ENCODE data around the gene TMEM181. TPM values are rescaled to one million over a fixed set of nuclear protein-coding genes. Genes with fewer than 3 reads are reported as not detected.
"Not testable (repeated sequence)": the region's sequence is repeated elsewhere in the genome, so short reads cannot be mapped to it uniquely, and the experiment has no call there.

TMEM181 gene
- total RNA-seq, 8 experiments from 2014 or later = 14.4 to 43.9 (median 25.9) TPM

DNA sequence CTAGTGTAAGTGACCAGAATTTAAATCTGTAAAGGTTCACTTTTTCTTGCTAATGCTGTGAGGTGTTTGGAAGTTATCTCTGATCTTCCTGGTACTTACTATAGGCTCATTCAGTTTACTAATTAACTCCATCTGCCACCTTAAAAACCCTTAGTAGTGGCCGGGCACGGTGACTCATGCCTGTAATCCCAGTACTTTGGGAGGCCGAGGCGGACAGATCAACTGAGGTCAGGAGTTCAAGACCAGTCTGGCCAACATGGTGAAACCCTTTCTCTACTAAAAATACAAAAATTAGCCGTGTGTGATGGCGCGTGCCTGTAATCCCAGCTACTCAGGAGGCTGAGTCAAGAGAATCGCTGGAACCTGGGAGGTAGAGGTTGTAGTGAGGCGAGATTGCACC is 97.1 kb downstream of the TMEM181 start:
- WGBS, 10 experiments = 24 to 100% (median 56%) methylated on average over 2 to 9 of the region's 9 CpGs; no CpG with 5 or more reads in 1 of the 10 experiments
- peak in 3 of 8 experiments; percentile 18 to 63 (median 62) for ATAC-seq (replicated peaks in 6 of 8)
- in situ Hi-C loops (cut with MboI; ENCODE audit: low pct_unique_long_range_greater_than_20kb in 2 of 9, low sequenced_read_pairs in 9 of 9, unreplicated experiment in 9 of 9) = not testable (repeated sequence)

DNA sequence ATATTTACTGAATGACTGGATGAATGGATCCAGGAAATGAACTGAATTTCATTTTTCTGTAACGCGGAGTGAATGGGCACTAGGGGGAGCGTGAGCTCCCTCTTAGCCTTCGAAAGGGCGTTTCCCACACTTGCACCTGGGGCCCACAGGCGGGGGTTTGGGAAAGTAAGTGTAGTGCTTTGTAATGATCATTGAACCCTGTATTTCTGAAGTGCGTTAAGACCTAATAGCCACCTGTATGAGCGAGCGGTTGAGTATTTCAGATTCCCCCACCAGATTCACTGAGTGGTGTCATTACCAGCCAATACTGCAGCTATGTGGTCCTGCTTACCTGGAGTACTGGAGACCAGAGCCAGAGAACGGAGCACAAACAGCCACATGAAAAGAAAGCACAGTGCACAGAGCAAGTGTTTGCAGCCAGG is 100.5 kb downstream of the TMEM181 start:
- no peak overlapping the region for H3K4me3 ChIP-seq
- in situ Hi-C loops (cut with MboI; ENCODE audit: low pct_unique_long_range_greater_than_20kb in 2 of 9, low sequenced_read_pairs in 9 of 9, unreplicated experiment in 9 of 9) = no loop called here
- no peak overlapping the region for H3K27ac ChIP-seq
- ATAC-seq (replicated peaks in 6 of 8) = peak in 3 of 8 experiments; percentile 18 to 76 (median 63)
- 27 to 80% (median 58%) methylated on average over 1 to 10 of the region's 10 CpGs; no CpG with 5 or more reads in 2 of the 10 experiments for WGBS, 10 experiments
- peaks cover 6 to 11% of the 10 kb centered on the region in 2 donors for H3K4me1 ChIP-seq (replicated peaks in 1 of 2)

More for the DNA sequence above, 97.1 kb downstream of the TMEM181 start:
- not testable (repeated sequence) for H3K27ac ChIP-seq; H3K4me1 ChIP-seq (replicated peaks in 1 of 2); H3K4me3 ChIP-seq

- WGBS, 10 experiments = 75 to 100% (median 96%) methylated on average over 1 to 2 of the region's 3 CpGs; no CpG with 5 or more reads in 2 of the 10 experiments
- in situ Hi-C loops (cut with MboI; ENCODE audit: low pct_unique_long_range_greater_than_20kb in 2 of 9, low sequenced_read_pairs in 9 of 9, unreplicated experiment in 9 of 9) = no loop called here
Observed at GRCh38 chr6:158661156-158661685, 101.3 kb downstream of the TMEM181 start.

DNA sequence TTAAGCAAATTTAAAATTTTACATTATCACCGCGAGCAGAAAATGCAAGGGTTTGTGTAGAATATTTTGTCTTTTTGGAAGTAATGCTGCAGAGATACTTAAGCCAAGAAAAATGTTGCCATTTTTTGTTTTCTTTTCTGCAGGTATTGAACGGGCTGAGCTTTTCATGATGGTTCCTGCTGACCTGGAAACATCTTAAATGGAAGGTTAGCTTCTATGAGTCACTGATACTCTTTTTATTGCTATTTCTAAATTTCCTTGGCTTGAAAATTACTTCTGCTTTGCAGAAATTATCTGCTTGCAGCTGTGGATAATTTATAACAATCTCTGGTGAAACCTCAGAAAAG is 102.7 kb downstream of the TMEM181 start:
- H3K4me1 ChIP-seq (replicated peaks in 1 of 2) = peaks cover 6 to 11% of the 10 kb centered on the region in 2 donors
- in situ Hi-C loops (cut with MboI; ENCODE audit: low pct_unique_long_range_greater_than_20kb in 2 of 9, low sequenced_read_pairs in 9 of 9, unreplicated experiment in 9 of 9) = no loop called here
- H3K4me3 ChIP-seq = no peak overlapping the region
- ATAC-seq (replicated peaks in 6 of 8) = no peak
- H3K27ac ChIP-seq = no peak overlapping the region
- 0 to 100% (median 80%) methylated on average over 1 to 3 of the region's 3 CpGs for WGBS, 10 experiments

More at GRCh38 chr6:158661156-158661685, 101.3 kb downstream of the TMEM181 start:
- no peak overlapping the region for H3K27ac ChIP-seq
- H3K4me1 ChIP-seq (replicated peaks in 1 of 2) = peaks cover 6 to 11% of the 10 kb centered on the region in 2 donors
- H3K4me3 ChIP-seq = no peak overlapping the region
- ATAC-seq (replicated peaks in 6 of 8) = no peak

- Histone ChIP-seq H3K4me1 (replicated peaks in 1 of 2) (peaks cover 6 to 11% of the 10 kb centered on the region in 2 donors), H3K4me3 (no peak overlapping the region), H3K27ac (no peak overlapping the region)
- peak in 1 of 8 experiments; percentile 32 for ATAC-seq (replicated peaks in 6 of 8)
- in situ Hi-C loops (cut with MboI; ENCODE audit: low pct_unique_long_range_greater_than_20kb in 2 of 9, low sequenced_read_pairs in 9 of 9, unreplicated experiment in 9 of 9) = no loop called here
- 21 to 92% (median 44%) methylated on average over 2 to 20 of the region's 27 CpGs; no CpG with 5 or more reads in 1 of the 10 experiments for WGBS, 10 experiments
Observed at GRCh38 chr6:158662954-158663624, 103.2 kb downstream of the TMEM181 start.

DNA sequence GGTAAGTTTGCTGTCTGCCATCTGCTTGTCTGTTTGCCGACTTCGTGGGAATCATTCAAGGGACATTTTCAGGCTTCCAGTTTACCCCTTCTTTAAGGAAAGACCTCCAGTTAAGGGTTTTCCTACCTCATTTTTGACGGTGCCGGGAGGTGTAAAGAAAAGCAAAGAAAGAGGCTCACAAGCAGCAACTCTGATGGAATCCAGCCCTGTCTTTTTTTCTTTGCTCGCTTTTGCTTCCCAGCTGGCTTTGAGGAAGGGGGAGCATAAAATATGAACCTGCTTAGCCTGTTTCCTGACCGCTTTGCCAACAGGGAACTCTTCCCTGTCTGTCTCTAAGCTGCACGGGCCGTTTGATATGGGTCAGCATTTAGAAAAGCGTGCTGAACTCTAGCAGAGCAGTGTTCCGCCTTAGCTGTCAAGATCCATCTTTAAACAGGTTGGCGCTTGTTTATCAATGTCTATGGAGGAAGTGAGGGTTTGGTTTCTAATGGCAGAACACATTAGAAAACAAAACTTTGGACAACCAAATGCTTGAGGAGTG is 103.8 kb downstream of the TMEM181 start:
- H3K27ac ChIP-seq = no peak overlapping the region
- 56 to 95% (median 75%) methylated on average over 3 to 11 of the region's 11 CpGs for WGBS, 10 experiments
- in situ Hi-C loops (cut with MboI; ENCODE audit: low pct_unique_long_range_greater_than_20kb in 2 of 9, low sequenced_read_pairs in 9 of 9, unreplicated experiment in 9 of 9) = no loop called here
- H3K4me1 ChIP-seq (replicated peaks in 1 of 2) = peaks cover 6 to 11% of the 10 kb centered on the region in 2 donors
- ATAC-seq (replicated peaks in 6 of 8) = no peak
- no peak overlapping the region for H3K4me3 ChIP-seq

GRCh38 chr6:158665332-158665731 is 105.4 kb downstream of the TMEM181 start:
- 80 to 100% (median 98%) methylated on average over 1 to 13 of the region's 18 CpGs; no CpG with 5 or more reads in 7 of the 10 experiments for WGBS, 10 experiments
- no peak for ATAC-seq (replicated peaks in 6 of 8)
- in situ Hi-C loops (cut with MboI; ENCODE audit: low pct_unique_long_range_greater_than_20kb in 2 of 9, low sequenced_read_pairs in 9 of 9, unreplicated experiment in 9 of 9) = no loop called here
- no peak overlapping the region for H3K27ac ChIP-seq
- H3K4me1 ChIP-seq (replicated peaks in 1 of 2) = peaks cover 6 to 11% of the 10 kb centered on the region in 2 donors
- no peak overlapping the region for H3K4me3 ChIP-seq

- no peak overlapping the region for H3K4me3 ChIP-seq
- no peak overlapping the region for H3K27ac ChIP-seq
- peaks cover 6 to 11% of the 10 kb centered on the region in 2 donors for H3K4me1 ChIP-seq (replicated peaks in 1 of 2)
- ATAC-seq (replicated peaks in 6 of 8) = no peak
- in situ Hi-C loops (cut with MboI; ENCODE audit: low pct_unique_long_range_greater_than_20kb in 2 of 9, low sequenced_read_pairs in 9 of 9, unreplicated experiment in 9 of 9) = no loop called here
- 60 to 93% (median 85%) methylated on average over 1 to 11 of the region's 14 CpGs for WGBS, 10 experiments
Observed at GRCh38 chr6:158666628-158667359, 106.9 kb downstream of the TMEM181 start.

DNA sequence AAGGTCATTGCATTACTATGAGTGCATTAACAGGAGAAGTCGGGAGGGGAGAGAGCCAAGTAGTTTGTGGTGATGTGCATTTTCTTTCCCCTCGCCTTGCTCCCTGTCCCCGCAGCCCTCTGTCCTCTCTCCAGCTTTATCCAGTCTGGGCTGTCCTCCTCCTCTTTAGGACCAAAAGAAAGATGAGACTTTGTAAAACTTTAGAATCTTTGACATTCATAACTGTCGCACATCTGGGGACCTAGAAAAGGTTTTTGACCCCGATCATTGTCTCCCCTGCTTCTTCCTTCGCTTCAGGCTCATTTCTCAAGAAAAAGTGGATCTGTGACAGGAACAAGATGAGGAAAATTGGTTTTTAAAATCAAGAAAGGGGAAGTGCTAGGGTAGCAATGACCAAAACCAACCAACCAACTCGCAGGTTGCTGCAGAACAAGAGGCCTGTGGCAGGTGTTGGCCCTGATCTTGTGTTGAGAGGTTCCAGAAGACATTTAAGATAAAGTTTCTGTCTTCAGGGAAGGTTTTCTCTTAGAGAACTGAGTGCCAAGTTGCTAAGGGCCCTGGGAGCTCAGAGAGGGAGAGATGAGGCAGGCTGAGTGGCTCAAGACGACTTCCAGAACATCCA is 107.6 kb downstream of the TMEM181 start:
- in situ Hi-C loops (cut with MboI; ENCODE audit: low pct_unique_long_range_greater_than_20kb in 2 of 9, low sequenced_read_pairs in 9 of 9, unreplicated experiment in 9 of 9) = no loop called here
- no peak for ATAC-seq (replicated peaks in 6 of 8)
- Histone ChIP-seq H3K4me3 (no peak overlapping the region), H3K27ac (no peak overlapping the region), H3K4me1 (replicated peaks in 1 of 2) (peaks cover 6 to 11% of the 10 kb centered on the region in 2 donors)
- whole genome bisulfite sequencing, 10 experiments = 79 to 100% (median 92%) methylated on average over 1 to 5 of the region's 8 CpGs

GRCh38 chr6:158668707-158669103 is 108.8 kb downstream of the TMEM181 start:
- Histone ChIP-seq H3K27ac (no peak overlapping the region), H3K4me3 (no peak overlapping the region), H3K4me1 (replicated peaks in 1 of 2) (peaks cover 0 to under 1% of the 10 kb centered on the region in 2 donors)
- in situ Hi-C loops (cut with MboI; ENCODE audit: low pct_unique_long_range_greater_than_20kb in 2 of 9, low sequenced_read_pairs in 9 of 9, unreplicated experiment in 9 of 9) = no loop called here
- no peak for ATAC-seq (replicated peaks in 6 of 8)
- 56 to 90% (median 72%) methylated on average over 2 to 7 of the region's 7 CpGs for WGBS, 10 experiments

DNA sequence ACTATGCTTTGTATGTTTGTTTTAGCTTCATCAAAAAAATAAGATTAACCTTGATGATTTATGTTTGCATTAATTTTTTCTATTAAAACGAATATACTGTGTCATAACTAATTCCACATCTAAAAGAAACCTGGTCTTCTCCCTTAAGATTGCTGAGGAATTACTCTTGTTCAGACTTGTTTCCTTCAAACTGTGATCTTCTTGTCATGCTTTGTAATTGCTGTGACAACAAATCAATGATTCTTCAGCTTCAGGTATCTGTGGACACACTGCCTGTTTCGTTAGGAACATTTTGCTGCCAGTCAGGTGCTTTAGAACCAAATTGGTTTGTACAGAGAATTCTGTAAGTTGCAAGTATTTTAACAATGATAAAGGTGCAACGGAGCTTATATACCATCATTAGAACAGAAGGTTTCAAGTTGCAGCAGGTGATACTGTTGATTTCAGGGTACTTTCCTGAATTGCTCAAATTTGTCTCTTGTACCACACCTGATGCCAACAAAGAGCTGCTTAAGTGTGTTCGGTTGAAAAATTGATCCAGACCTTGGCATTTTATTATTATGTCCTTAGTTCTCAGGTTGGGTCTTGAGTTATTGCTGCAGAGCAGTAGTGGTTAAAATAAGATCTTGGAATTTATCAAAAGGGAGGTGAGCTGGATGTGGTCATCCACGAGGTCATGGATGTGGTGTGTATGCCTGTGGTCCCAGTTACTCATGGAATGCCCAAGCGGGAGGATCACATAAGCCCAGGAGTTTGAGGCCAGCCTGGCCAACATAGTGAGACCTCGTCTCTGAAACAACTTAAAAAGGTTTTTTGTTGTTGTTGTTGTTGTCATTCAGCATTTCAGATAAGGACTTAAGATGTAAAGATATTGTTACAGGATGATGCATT is 109.5 kb downstream of the TMEM181 start:
- in situ Hi-C loops (cut with MboI; ENCODE audit: low pct_unique_long_range_greater_than_20kb in 2 of 9, low sequenced_read_pairs in 9 of 9, unreplicated experiment in 9 of 9) = no loop called here
- Histone ChIP-seq H3K4me1 (replicated peaks in 1 of 2) (no peaks in the 10 kb centered on the region), H3K27ac (no peak overlapping the region), H3K4me3 (no peak overlapping the region)
- WGBS, 10 experiments = 52 to 100% (median 70%) methylated on average over 1 to 7 of the region's 7 CpGs
- ATAC-seq (replicated peaks in 6 of 8) = no peak

DNA sequence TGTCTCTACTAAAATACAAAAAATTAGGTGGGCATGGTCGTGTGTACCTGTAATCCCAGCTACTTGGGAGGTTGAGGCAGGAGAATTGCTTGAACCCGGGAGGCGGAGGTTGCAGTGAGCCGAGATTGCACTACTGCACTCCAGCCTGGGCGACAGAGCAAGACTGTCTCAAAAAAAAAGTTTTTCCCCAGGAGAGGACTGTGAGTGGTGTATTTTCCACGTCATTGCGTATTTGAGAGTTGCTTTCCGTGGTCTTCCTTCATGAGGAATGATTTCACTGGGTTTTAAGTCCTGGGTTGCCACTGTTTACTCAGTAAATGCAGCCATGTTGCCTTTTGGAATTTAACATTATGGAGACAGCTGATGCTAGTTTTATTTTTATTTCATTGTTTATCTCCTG is 112.2 kb downstream of the TMEM181 start:
- H3K27ac ChIP-seq; ATAC-seq (replicated peaks in 6 of 8); in situ Hi-C loops (cut with MboI; ENCODE audit: low pct_unique_long_range_greater_than_20kb in 2 of 9, low sequenced_read_pairs in 9 of 9, unreplicated experiment in 9 of 9); H3K4me3 ChIP-seq; H3K4me1 ChIP-seq (replicated peaks in 1 of 2): not testable (repeated sequence)
- 71 to 100% (median 84%) methylated on average over 3 to 8 of the region's 8 CpGs for WGBS, 10 experiments
